HG03442 (cell line): ENCODE measurements around the gene TPBGL.

Experiments used
- ATAC-seq: cut with Tn5 transposase; IDR thresholded peaks from one replicate; pipeline ENCODE4 v1.9.1; 2021; ENCODE audit warnings: mild to moderate bottlenecking, moderate library complexity; ENCODE audit not compliant: unreplicated experiment

The TPBGL gene

DNA sequence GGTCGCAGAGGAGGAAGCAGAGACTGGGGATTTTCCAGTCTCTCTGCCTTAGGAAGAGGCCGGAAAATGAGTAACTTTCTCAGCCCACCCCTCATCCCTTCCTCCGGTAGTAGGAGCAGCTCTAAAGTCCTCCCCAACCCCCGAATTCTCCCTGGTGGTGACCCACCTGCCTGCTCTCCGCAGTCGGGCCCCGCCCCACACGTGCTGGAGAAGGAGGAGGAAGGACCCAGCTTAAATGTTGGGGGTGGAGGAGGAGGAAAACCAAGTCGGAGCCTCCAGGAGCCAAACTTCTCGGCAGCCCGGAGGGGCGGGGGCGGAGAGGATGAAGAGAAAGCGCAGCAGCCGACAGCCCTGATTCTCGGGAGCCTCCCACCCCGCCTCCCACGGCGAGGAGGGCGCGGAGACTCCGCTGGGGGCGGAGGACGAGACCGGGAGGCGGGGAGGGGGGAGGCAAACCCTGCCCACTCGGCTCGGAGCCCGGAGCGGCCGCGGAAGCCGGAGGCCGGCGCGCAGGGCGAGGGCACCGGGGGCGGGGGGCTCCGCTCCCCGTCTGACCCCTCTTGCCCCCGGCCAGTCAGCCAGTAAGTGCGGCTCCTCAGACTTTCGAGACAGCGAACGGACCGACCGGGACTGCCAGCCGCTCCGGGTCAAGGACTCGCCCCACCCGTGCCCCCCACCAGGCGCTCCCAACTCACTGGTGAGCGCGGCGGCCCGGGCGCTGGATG is at the start of gene TPBGL:
Gene TPBGL, plus strand, starts transcription at position 464 of the 725 bp plus-strand sequence. CDS start 276 bp downstream, outside the sequence.
- ATAC-seq, result no peak

- no peak for ATAC-seq
These were observed 49.2 kb upstream of the TPBGL start for GRCh38 chr11:75191330-75191717.

GRCh38 chr11:75193271-75193670 is 47.3 kb upstream of the TPBGL start:
- no peak for ATAC-seq

DNA sequence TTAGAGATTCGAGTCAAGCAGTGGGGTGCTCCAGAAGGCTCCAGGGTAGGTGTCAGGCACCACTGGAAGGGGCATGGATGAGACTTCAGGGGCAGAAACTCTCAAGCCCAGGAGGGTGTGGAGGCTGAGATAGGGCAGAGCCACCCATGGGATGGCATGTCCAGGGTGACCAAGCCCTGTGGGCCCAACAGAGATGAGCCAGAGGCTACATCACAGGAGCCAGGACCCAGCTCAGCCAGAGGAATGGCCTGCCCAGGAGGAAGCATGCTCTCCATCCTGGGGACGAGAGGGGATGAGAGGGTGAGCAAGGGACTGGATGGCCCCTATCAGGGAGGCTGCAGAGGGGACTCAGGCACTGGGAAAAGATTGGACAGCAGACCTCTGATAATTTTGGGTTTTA is 46.9 kb upstream of the TPBGL start:
- ATAC-seq, result no peak

DNA sequence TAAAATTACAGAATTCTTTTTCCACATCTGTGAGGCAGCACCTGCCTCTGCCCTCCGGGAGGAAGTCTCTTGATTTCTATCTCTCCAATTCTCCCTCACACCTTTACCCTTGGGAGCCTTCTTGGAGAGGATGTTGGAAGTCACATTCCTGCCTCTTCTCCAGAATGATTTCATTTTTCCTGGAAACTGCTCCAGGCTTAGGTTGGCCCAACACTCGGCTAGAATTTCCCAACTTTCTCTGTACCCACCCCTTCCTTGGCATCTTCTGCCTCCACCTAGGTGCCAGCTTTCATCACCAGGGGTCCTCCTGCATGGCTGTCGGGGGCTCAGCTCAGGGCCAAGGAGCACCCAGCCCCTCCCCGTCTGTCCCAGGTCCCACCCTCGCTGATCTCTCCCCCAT is 46.4 kb upstream of the TPBGL start:
- ATAC-seq, result no peak

- no peak for ATAC-seq
These were observed 45.2 kb upstream of the TPBGL start for GRCh38 chr11:75195167-75195962.

DNA sequence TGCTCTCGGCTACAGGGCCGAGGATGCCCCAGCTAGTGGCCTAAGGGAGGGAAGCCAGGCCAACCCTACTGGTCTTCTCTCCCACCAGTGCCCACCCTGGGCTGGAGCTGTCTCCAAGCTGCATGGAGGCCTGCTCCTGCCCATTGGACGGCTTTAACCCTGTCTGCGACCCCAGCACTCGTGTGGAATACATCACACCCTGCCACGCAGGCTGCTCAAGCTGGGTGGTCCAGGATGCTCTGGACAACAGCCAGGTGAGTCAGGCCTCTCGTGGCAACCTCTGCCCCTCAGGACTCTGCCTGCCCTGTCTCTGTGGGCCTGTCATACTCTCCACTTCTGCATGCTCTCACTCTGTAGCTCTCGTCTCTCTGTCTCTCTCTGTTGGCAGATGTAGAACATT is 44.1 kb upstream of the TPBGL start:
- no peak for ATAC-seq

DNA sequence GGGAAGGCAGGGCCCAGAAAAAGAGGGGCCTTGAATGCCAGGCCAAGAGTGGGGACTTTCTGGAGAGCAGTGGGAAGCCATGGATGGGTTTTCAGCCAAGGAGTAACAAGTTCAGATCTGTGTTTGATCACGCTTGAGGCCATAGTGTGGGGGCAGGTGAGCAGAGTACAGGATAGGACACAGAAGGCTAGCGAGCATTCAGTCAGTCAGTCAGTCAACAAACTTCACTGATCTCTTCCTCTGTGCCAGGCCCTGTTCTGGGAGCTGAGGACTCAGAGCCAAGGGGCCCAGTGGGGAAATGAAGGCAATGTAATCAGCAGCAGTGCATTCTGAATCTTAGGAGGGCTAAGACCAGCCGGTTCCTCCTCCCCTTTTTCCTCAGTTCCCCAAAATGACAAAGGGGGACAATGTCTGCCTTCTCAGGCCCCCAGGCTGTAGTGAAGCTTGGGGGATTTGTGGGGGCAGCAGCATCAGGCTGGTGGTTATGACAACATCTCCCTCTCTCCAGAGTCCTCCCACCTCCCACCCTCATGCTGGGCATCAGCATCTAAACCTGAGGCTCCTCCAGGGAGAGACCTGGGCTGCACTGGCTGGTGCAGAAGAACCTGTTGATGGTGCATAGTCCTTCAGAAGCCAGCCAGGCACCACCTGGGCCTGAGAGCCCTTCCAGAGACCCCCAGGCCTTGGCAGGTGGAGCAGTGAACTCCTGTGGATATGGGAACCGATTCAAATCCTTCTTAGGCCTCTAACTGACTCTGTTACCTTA is 42.9 kb upstream of the TPBGL start:
- ATAC-seq, result no peak

GRCh38 chr11:75198278-75198973 is 42.1 kb upstream of the TPBGL start:
- no peak for ATAC-seq

DNA sequence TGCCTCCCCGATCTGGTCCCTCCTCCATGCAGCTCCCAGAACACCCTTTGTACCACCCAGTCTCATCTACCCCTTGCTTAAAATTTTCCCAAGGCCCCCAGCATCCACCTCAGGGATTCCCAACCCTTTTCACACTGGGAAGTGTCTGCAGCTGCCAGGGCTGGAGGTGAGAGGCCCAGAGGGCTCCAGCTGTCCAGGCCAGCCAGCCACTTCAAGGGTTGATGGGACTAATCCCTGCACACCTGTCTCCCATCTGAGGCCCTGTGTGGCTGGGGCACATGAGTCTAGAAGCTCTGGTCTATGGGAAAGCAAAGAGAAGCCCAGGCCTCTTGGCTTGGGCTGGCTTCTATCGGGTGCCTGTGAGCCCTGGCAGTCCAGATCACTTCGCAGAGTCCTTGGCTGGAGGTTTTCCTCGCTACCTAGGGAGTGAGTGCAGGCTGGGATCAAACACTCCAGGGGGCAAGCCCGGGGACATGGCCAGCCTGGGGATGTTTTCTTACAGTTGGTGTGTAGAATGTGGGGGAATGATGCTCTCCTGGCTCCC is 41.1 kb upstream of the TPBGL start:
- no peak for ATAC-seq

- no peak for ATAC-seq
These were observed 40.5 kb upstream of the TPBGL start for GRCh38 chr11:75200051-75200450.

- ATAC-seq, result no peak
These were observed 40.0 kb upstream of the TPBGL start for GRCh38 chr11:75200531-75200930.

GRCh38 chr11:75201771-75202170 is 38.8 kb upstream of the TPBGL start:
- no peak for ATAC-seq

DNA sequence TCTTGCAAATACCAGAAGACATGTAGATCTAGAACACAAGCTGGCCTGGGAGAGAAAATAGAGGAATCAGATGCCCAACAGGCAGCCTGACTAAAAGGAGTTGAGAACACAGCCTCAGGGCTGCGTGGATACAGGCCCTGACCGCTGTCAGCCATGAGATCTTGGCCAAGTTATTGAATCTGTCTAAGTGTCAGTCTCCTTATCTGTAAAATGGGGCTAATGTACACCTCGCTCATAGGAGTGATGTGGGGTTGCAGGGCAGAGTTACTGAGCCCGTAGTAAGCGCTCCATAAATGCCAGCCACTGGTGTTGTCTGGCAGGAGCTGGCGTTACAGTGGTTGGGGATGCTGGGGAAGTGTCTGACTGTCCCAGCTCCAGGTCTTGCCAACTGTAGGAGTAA is 38.4 kb upstream of the TPBGL start:
- ATAC-seq, result no peak

DNA sequence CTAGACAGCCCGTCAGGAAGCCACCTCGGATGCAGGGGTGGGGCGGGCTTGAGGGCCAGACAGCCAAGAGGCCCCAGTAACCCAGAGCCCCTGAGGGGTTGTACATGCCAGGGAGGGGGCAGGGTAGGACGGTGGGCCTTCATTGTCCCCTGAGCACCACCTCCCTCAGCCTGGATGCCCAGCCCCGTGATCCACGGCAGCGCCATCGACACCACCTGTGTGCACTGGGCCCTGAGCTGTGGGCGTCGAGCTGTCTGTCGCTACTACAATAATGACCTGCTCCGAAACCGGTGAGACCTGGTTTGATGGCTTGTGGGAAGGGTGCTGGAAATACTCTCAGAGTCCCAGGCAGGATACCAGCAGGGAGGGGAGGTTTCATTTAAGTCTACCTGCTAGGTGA is 37.4 kb upstream of the TPBGL start:
- ATAC-seq, result no peak

DNA sequence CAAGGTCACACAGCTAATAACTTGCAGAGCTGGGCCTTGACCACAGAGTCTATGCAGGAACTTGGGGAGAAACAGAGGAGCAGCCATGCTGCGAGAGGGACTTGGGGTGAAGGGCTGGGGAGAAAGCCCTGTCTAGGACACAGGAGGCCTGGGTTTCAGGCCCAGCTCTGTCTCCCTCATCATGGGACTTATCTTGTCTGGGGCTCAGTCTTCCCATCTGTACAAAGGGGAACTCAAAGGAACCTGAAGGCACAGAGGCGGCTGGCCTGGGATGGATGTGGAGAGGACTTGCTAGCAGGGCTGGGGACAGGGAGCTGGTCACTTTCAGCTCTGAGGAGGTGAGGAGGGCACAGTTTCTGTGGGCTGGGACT is 36.9 kb upstream of the TPBGL start:
- no peak for ATAC-seq

GRCh38 chr11:75204012-75204674 is 36.4 kb upstream of the TPBGL start:
- no peak for ATAC-seq

DNA sequence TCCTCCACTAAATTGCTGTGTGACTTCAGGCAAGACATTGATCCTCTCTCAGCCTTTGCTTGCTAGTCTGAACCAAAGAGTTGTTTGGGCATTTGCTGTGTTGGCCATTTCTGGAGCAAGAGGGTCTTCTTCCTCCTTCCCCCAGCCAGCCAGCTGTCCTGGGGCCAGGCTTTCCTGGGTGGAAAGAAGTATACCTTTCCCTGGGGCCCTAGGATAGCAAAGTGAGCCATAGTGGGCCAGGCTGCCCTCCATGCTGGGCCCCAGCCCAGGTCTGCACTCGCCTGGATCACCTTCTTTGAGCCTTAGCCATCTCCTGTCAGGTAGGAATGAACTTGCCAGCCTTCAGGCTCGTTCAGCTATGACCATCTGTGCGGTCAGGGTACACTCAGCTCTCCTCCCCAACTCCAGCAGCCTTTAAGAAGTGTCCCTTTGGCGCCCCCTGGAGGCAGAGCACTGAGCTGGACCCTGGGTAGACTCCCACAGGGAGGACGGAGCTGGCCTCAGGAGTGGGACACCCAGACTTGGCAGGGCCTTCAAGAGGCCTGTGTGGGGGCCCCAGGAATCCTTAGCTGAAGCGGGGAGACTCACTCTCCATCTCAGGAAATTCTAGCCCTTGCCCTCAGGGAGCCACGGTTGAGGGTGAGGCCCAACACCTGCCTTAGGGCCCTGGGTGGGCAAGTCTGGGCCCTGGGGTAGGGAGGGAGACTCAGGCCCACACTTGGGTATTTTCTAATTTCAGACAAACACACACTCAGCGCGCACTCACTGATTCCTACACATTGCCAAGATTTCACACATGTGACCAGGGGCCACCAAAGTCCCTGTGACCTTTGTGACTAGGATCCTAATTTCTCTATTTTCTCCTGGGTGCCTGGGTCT is 35.6 kb upstream of the TPBGL start:
- no peak for ATAC-seq

DNA sequence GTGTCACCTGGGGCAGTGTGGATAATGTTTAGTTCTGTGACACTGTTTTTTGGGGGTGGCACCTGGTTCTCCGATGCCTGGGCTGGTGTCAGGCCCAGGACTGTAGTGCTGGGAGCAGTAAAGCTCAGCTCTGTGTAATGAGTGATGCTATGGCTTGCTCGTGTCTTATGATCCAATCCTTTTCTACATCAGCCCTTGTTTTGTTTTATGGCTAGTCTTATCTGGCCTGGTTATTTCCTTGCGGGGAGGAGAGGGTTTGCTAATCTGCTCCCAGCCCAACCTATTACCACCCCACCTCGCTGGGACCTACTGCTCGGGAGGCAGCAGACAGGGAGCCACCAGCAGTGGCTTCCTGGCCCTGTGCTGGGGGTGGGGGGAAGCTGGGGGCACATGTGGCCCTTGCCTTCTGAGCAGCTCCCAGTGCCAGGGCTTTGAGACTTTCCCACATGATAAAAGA is 35.0 kb upstream of the TPBGL start:
- no peak for ATAC-seq
